CD4-positive, alpha-beta T cell treated with Interleukin-6 at 100 ng/mL for 8 hours (primary cell): Measurements from ENCODE around the gene FANCC.

ENCODE experiments used
- DNase-seq: peaks from one replicate; pipeline ENCODE4 v3.0.0-alpha.2; 2020; ENCODE audit warnings: mixed read lengths, low spot score

Gene FANCC

GRCh38 chr9:95100071-95100627, 217.4 kb downstream of the FANCC start:
- DNase-seq = no peak

DNA sequence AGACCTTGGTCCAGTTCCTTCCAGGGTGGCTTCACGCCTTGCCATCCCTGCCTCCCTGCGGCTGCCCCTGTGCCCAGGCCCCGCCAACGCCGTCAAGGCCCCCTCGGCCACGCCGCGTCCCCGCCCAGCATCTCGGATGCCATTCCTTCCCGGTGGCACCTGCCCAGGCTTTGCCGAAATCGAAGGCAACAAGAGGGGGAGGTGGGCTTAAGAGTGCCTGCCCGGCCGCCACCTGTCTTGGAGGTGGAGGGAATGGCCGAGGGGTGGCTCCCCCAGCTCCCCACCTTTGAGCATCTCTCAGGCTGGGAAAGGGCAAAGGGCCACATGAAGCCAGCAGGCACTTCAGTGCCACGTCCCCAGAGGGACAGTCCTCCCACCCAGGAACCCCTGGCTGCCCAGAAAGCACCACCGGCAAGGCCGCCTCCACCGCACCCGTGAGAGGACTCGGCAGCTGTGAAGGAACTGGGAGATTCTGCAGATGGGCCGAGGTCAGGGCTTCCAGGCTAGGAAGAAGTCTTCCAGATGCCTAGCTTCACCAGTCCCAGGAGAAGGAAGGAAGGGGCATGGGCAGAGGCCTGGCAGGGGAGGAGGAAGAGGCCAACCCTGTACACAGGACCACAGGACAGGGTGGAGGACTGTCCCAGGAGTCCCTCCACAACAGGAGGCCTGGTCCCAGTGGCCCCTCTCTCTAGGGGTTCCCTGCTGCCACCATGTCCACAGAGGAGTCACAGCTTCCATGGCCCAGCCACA, 218.0 kb downstream of the FANCC start:
- DNase-seq = no peak

GRCh38 chr9:95098391-95098921, 219.1 kb downstream of the FANCC start:
- no peak for DNase-seq

DNA sequence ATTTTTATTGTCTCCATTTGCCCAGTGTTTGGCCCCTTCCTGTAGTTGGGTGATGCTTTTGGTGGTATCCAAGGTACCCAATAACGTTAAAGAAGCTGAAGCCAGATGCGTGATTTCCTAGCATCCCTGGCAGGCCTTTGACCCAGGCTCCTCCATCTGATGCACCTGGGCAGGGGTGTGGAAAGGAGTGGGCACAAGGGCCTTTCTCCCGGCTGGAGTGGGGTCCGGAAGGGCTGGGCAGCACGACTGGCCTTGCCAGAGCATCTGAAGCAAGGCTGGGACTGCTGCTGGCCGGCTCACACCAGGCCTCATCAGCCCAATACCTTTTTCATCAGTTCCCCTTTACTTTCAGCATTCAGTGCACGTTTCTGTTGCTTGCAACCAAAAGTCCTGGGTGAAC, 220.2 kb downstream of the FANCC start:
- no peak for DNase-seq

DNA sequence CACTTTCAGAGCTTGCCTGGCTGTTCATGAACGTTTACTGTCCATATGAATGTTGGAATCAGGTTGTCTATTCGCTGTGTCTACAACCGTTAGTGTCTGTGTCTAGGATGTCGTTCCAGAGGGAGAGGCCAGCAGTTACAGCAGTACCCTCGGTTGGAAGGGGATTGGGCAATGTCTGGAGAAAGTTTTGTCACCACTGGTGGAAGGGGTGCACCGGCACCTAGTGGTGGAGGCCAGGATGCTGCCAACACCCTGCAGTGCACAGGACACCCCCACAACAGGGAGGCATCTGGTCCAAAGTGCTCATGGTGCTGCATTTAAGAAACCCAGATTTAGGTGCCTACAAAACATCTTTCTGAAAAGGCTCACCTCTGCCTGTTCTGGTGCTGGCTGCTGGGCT, 220.7 kb downstream of the FANCC start:
- no peak for DNase-seq

GRCh38 chr9:95096381-95096780, 221.1 kb downstream of the FANCC start:
- no peak for DNase-seq

DNA sequence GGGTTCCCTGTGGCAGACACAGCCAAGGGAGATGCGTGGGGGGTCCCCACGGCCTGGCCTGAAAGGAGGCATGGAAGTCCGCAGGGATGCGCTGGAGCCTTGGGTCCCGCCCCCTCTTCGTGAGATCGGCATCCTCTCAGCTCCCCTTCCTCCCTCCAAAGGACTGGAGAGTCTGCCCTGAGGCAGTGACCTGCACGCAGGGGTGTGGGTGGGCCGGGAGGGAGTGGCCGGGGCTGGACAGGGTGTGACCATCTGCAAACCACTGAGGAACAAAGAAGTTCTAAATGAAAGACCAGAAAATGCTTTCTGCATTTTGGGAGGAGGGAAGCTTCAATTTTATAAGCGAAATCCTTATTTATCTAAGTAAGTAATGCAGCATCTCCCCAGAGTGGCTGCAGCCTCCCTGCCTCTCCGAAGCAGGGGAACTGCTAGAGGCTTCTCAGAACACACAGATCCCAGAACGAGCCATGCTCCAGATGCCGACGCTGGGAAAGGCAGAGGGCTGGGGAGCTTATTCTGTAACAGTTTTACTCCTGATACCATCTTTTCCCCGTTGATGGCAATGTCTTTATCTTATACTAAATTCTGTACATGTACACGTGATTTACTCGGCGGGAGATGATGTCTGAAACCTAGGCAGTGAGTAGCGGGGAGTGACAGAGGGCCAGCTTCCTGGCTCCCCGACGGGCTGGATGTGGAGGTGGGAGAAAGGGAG, 221.7 kb downstream of the FANCC start:
- no peak for DNase-seq

GRCh38 chr9:95094002-95094401, 223.5 kb downstream of the FANCC start:
- DNase-seq = no peak

DNA sequence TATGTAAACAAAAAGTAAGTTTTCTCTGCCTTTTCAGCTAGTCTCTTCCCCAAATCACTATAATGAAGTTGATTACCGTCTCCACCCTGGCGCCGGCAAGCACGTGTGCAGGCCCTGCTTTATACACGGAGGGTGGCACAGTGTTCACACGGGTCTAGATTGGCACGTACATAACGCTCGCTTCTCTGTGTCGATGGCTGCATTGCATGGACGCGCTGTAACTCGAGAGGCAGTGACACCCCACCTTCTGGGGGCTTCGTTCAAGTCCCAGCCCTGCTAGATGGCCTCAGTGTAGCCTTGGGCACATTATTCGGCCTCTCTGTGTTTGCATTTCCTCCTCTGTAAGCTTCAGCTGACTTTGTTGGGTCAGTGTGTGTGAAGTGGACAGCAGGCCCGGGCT, 223.9 kb downstream of the FANCC start:
- DNase-seq = no peak

DNA sequence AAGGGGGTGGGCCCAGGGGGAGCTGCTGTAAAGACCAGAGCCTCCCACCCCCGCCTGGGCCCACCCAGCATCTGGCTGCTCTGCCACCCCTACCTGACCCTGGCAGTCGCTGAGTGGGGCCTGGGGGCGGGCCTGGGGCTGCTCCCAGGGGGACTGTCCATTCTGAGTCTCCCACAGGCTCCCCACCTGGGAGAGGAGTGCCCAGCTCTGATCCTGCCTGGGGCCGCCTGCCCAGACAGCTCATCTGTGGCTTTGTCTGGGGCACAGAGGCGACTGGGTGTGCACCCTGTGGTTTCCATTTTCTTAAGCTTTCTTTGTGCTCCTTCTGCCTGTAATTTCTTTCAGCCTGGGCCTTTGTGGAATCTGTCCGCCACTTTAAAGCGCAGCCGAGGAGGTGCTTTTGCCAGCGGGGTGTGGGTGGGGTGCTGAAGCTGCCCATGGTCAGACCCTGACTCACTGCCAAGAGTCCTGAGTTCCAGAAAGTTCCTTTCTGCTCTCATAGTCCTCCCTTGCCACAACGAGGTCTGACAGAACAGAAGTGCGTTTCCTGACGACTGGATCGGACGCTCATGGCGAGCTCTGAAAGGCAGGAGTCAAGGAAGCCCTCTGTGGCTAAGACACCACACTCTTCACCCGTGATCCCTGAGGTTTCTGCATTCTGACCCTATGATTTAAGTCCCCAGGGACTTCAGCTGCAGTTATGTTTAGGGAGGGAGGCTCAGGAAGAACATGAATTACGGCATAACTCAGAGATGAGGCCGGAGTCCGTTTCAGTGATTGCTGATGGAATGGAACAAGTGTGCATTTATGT, 225.0 kb downstream of the FANCC start:
- DNase-seq = no peak

DNA sequence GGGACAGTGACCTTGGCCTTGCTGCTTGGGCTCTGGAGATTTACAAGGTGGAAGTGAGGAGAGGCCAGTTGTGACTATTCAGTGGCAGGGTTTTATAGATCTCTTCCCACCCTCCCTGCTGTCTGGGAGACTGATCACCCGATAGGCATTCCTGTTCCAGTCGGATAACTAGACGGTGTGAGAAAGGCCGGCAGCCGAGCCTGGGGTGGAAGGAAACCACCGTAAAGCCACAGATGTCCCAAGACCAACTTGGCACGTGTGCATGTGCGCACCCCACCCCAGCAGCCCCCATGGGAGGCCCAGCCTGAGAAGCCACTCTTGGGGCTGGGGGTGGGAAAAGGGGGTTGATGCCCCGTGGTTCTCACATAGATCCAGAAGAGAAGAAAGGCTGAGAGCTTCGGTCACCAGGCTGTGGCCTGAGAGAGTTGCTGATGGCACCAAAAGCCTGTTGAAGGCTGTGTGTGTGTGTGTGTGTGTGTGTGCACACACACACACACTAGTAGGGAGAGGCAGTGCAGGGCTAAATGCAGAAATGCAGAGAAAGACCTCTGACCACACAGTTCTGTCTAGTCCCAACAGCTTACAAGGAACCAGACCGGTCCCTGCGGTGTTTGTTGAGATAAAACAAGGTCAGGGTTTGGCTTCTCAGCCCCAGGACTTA, 225.8 kb downstream of the FANCC start:
- DNase-seq = no peak

DNA sequence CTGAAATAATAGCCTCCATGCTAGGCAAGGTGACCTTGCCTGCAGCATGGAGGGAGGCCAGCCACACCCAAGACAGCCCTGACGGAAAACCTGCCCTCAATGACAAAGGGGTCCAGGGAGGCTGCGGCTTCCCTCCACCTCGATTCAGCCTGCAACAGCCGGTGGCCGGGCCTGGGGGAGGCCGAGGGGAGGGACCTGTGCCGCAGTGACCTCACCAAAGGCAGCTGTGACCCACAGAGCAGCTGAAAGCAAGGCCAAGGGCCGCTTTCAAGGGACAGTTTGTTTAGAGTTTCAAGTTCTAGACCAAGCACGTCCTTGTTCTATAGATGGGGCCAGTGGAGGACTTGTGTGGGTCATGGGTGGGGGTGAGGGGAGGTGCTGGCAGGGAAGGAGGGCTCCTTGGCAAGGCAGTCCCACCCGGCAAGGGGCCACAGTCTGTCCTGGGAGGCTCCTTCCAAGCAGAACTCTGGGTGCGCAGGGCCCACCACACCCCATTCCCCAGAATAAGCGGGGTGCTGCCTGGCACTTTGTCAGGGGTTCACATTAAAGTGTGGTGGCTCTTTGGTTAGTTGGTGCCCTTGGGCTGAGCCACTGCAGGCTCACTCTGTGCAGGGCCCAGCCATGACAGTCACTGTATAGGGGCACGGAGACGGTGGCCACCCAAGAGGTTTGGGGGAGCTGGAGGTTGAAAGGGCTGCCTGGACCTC, 226.5 kb downstream of the FANCC start:
- no peak for DNase-seq

- no peak for DNase-seq
Observed at GRCh38 chr9:95090023-95090791, 227.3 kb downstream of the FANCC start.

DNA sequence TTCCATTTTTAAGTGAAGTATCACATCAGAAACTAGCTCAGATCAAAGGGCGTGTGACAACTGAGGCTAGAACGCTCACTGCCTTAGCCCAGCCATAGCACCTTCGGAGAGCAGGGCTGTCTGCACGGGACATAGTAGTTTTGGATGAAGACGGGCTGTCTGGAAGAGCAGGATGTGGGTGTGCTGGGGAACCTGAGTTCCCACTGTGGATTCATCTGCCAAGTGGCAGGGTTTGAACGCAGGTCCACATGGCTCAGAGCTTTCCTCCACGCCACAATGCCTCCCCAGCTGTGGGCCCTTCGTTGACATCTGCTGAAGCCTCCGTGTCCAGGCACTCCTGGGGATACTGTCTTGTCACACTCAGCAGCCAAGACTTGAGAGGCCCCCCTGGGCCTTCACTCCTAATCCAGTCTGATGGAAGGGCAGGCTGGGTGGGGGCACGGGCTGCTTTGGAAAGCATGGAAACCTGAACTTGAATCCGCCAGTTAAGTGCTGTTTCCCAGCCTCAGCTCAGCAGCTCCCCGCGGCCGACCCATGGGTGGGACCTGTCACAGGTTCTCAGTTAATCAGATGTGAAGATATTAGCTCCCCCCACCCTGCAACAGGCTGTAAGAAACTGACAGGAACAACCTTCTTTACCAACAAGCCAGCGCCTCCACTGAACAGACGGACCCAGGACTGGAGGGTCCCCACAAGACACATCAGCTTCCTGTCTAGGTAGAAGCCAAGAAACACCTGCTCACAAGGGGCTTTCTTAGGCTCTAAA, 228.1 kb downstream of the FANCC start:
- no peak for DNase-seq

DNA sequence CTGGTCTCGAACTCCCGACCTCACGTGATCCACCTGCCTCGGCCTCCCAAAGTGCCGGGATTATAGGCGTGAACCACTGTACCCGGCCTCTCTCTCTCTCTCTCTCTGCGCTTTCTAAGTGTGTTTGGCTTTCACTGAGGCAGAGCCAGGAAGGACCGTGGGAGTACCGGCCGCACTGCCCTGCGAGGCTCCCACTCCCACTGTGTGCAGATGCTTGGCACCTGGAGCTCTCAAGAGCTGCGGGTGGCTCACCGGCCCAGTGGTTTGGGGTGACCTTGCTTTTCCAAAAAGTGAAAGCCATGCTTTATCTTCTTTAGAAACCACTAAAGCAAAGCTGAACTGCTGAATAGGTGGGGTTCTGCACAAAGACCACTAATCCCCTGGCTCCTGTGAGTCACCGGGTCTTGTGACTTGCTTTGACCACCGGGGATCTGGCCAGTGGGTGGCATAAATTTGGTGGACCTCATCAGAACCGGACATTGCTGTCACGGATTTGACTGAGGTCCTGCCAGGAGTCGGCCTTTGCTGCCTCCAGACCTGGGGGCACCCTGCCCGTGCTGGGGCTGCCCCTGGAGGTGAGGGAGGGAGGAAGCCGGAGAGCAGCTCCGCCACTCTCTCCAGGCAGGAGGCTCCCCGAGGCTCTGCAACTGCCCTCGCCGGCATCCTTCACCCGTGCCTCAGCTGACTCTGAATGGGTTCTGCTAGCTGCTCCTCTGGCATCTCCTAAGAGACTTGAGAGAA, 228.9 kb downstream of the FANCC start:
- no peak for DNase-seq

- no peak for DNase-seq
Observed at GRCh38 chr9:95087659-95088242, 229.8 kb downstream of the FANCC start.

GRCh38 chr9:95086564-95086955, 230.9 kb downstream of the FANCC start:
- DNase-seq = no peak

GRCh38 chr9:95085861-95086563, 231.5 kb downstream of the FANCC start:
- DNase-seq = no peak
